ACC112 (cell line): ENCODE data around the gene BCAS1.

ENCODE experiments used
- H2AFZ ChIP-seq: fragments of 200-600 bp; sonication (generic); one replicate; pipeline ENCODE4 v1.6.0; 2017; ENCODE audit warnings: antibody characterized with exemption, low read length; ENCODE audit not compliant: unreplicated experiment
- H3K27ac ChIP-seq: fragments of 200-600 bp; sonication (generic); 2 replicates; pipeline ENCODE4 v1.5.1; 2014; ENCODE audit warnings: low read depth, mild to moderate bottlenecking, antibody characterized with exemption, low read length, moderate library complexity
- H3K27me3 ChIP-seq: fragments of 200-600 bp; sonication (generic); 2 replicates; pipeline ENCODE4 v1.6.1; 2014; ENCODE audit warnings: mild to moderate bottlenecking, antibody characterized with exemption, low read length, moderate library complexity, mixed read lengths; ENCODE audit not compliant: insufficient read depth
- H3K36me3 ChIP-seq: fragments of 200-600 bp; sonication (generic); 2 replicates; pipeline ENCODE4 v1.6.1; 2016; ENCODE audit warnings: mild to moderate bottlenecking, antibody characterized with exemption, low read length, moderate library complexity, mixed read lengths; ENCODE audit not compliant: insufficient read depth
- H3K4me1 ChIP-seq: fragments of 200-600 bp; sonication (generic); one replicate; pipeline ENCODE4 v1.6.1; 2016; ENCODE audit warnings: low read length, mixed read lengths; ENCODE audit not compliant: insufficient read depth, unreplicated experiment, control insufficient read depth
- H3K4me3 ChIP-seq: fragments of 200-600 bp; sonication (generic); 2 replicates; pipeline ENCODE4 v1.5.1; 2014; ENCODE audit warnings: mild to moderate bottlenecking, low read depth, low read length
- H3K79me2 ChIP-seq: fragments of 200-600 bp; sonication (generic); one replicate; pipeline ENCODE4 v1.6.0; 2016; ENCODE audit warnings: low read length; ENCODE audit not compliant: control insufficient read depth, unreplicated experiment, insufficient read depth

BCAS1 gene

GRCh38 chr20:53942472-53942816 is 128.0 kb downstream of the BCAS1 start:
- Histone ChIP-seq H3K27ac (no peak overlapping the region), H3K4me3 (no peak overlapping the region), H2AFZ (no peak overlapping the region)

GRCh38 chr20:53941680-53942471 is 128.5 kb downstream of the BCAS1 start:
- Histone ChIP-seq H3K4me1 (peaks cover 30% of the 10 kb centered on the region), H2AFZ (peak overlapping the region; percentile 46), H3K27ac (no peak overlapping the region), H3K4me3 (no peak overlapping the region), H3K36me3 (no peaks in the 10 kb centered on the region), H3K27me3 (no peaks in the 10 kb centered on the region), H3K79me2 (no peaks in the 10 kb centered on the region)

More at GRCh38 chr20:53942472-53942816, 128.0 kb downstream of the BCAS1 start:
- Histone ChIP-seq H3K36me3 (no peaks in the 10 kb centered on the region), H3K27me3 (no peaks in the 10 kb centered on the region), H3K4me1 (peaks cover 30% of the 10 kb centered on the region), H3K79me2 (no peaks in the 10 kb centered on the region)

GRCh38 chr20:53940907-53941545 is 129.4 kb downstream of the BCAS1 start:
- Histone ChIP-seq H3K4me3 (peak overlapping the region; percentile 50), H3K27ac (peak overlapping the region; percentile 79), H3K36me3 (no peaks in the 10 kb centered on the region), H3K79me2 (no peaks in the 10 kb centered on the region), H3K27me3 (no peaks in the 10 kb centered on the region), H2AFZ (peak overlapping the region; percentile 97), H3K4me1 (peaks cover 30% of the 10 kb centered on the region)

- Histone ChIP-seq H3K27me3 (no peaks in the 10 kb centered on the region), H3K4me3 (no peak overlapping the region), H3K27ac (peak overlapping the region; percentile 79), H3K36me3 (no peaks in the 10 kb centered on the region), H2AFZ (peak overlapping the region; percentile 97), H3K4me1 (peaks cover 30% of the 10 kb centered on the region), H3K79me2 (no peaks in the 10 kb centered on the region)
These were observed 130.1 kb downstream of the BCAS1 start for GRCh38 chr20:53940360-53940702.

DNA sequence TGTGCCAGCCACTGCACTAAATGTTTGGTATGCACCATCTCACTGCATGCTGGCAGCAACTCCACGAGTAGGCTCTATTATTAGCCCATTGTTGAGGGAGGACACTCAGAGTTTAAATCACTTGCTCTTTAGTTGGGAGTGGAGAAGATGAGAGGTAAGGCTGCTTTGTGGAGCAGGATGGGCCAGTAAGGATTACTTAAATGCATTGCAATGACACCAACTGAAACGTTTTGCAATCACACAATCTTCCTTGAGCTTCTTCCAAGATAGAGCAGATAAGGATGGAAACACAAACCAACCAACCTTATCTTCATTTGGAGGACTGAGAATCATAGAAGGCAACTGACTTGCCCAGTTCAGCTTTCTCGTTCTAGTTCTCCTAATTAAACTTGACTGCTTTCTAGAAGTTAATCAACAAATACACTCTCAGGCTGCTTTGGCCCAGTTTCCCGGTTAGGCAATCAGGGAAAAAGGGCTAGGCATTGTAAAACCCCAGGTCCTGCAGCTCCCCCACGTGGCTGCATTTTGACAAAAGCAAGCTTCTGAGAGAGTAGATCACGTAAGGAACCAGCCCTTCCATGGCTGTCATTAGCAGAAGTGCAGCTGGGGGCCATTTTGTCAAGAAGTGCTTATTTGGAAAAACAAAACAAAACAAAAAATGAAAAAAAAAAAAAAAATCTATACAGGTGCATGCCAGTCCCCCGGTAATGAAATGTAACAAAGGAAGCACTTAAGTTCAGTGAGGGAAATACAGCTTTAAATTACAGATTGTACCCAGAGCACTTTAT is 130.6 kb downstream of the BCAS1 start:
- Histone ChIP-seq H3K27ac (peak overlapping the region; percentile 79), H3K79me2 (no peaks in the 10 kb centered on the region), H3K27me3 (no peaks in the 10 kb centered on the region), H3K36me3 (no peaks in the 10 kb centered on the region), H3K4me3 (no peak overlapping the region), H3K4me1 (peaks cover 33% of the 10 kb centered on the region), H2AFZ (peak overlapping the region; percentile 97)

DNA sequence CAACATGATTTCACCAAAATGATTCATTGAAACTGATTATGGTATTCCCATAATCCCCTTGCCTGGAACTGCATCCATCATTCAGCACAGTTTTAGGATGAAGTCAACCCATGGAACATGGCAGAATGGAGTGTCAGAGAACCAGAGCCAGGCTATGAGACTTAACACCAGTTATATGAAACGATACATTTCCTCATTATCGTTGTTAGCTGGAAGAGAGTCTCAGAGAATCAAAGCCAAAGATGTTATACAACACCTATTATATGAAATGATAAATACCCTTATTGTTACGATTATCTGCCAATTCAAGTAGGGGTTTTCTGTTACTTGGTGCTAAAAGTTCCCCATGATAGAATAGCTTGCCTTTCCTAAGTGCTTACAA is 131.2 kb downstream of the BCAS1 start:
- Histone ChIP-seq H3K36me3 (no peaks in the 10 kb centered on the region), H3K4me1 (peaks cover 39% of the 10 kb centered on the region), H3K27ac (peak overlapping the region; percentile 79), H2AFZ (peak overlapping the region; percentile 69), H3K27me3 (no peaks in the 10 kb centered on the region), H3K4me3 (no peak overlapping the region), H3K79me2 (no peaks in the 10 kb centered on the region)

DNA sequence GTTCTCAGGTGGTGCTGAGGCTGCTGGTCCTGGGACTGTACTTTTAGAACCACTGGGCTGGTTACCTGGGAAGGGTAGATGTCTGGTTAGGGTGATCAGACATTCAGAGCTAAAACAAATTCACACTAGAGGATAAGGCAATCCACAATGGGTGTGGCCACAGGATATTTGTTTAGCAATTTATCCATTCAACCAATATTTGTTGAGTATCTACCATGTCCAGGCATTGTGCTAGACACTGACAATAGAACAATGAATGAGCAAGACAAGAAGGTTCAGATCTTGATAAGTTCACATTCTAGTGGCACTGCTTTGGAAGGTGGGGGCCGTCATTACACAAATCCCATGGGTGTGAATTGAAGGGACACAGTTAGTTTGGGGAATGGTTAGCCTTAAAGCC is 131.7 kb downstream of the BCAS1 start:
- Histone ChIP-seq H3K79me2 (no peaks in the 10 kb centered on the region), H3K36me3 (no peaks in the 10 kb centered on the region), H2AFZ (no peak overlapping the region), H3K27me3 (no peaks in the 10 kb centered on the region), H3K27ac (0 out of 2 replicates have a peak overlapping the region, but pooled peaks have one; percentile 79), H3K4me3 (no peak overlapping the region), H3K4me1 (peaks cover 42% of the 10 kb centered on the region)

DNA sequence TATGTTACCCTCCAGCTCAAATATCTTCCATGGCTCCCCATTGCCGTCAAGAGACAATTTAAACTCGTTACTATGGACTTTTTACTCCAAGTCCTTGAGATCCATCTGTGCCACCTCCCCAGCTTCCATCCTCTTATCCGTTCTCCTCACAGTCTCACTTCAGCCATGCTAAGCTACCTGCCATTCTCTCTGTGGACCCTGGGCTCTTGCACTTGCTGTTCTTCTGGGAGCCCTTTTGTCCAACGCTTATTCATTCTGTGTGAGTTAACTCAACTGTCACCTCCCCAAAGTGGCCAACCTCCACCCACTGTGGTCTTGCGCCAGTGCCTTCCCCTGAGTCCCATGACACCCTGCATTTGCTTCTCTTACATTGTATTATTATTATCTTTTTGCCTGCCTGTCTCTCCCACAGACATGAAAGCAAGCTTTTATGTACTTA is 132.4 kb downstream of the BCAS1 start:
- Histone ChIP-seq H3K79me2 (no peaks in the 10 kb centered on the region), H3K4me3 (no peak overlapping the region), H3K27me3 (no peaks in the 10 kb centered on the region), H3K4me1 (peaks cover 42% of the 10 kb centered on the region), H3K27ac (no peak overlapping the region), H2AFZ (no peak overlapping the region), H3K36me3 (no peaks in the 10 kb centered on the region)

- no peaks in the 10 kb centered on the region for H3K79me2 ChIP-seq
- H3K4me3 ChIP-seq, result no peak overlapping the region
- no peaks in the 10 kb centered on the region for H3K27me3 ChIP-seq
- no peaks in the 10 kb centered on the region for H3K36me3 ChIP-seq
- H3K27ac ChIP-seq, result no peak overlapping the region
- no peak overlapping the region for H2AFZ ChIP-seq
- H3K4me1 ChIP-seq, result peaks cover 42% of the 10 kb centered on the region
These were observed 133.1 kb downstream of the BCAS1 start for GRCh38 chr20:53937339-53937741.

DNA sequence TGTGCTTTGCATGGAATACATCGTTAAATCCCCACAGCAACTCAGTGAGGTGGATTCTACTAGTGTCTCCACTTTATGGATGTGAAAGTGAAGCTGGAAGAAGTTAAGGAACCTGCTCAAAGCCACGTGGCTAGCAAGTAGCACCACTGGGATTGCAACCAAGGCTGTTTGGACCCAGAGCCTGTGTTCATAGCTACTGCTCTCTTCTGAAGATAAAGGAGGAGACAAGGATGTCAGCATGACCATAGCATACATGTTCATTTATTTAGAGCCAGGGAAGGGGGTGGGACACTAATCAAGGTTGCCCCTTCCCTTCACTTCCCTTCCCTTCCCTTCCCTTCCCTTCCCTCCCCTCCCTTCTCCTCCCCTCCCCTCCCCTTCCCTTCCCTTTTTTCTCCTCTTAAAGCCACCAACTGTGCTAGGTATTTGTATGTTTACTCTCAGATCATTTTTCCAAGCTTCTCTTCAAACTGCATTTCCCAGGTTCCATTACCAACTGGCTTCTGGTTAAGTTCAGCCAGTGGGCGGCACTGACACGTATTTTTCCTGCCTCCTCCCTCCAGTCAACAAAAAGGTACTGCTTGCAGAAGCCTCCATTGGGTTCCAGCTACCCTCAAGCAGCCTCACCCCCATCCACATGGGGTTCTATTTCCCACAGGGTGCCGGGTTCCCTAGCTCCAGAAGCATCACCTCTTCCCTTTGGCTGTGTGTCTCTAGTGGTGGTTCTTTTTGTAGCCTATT is 134.9 kb downstream of the BCAS1 start:
- Histone ChIP-seq H3K27ac (peak overlapping the region; percentile 61), H2AFZ (peak overlapping the region; percentile 1), H3K79me2 (no peaks in the 10 kb centered on the region), H3K4me3 (no peak overlapping the region), H3K4me1 (peaks cover 37% of the 10 kb centered on the region), H3K27me3 (no peaks in the 10 kb centered on the region), H3K36me3 (no peaks in the 10 kb centered on the region)
